Endothelial cell (in vitro differentiated cells): Measurements from ENCODE around the gene CORO6. TPM values are rescaled to one million over a fixed set of nuclear protein-coding genes. Genes with fewer than 3 reads are reported as not detected.
"Not testable (repeated sequence)": the region's sequence is repeated elsewhere in the genome, so short reads cannot be mapped to it uniquely, and the experiment has no call there.

Source experiments
- DNase-seq: peaks from one replicate; pipeline ENCODE4 v3.0.0; 2021; ENCODE audit warnings: low spot score
- H3K27ac Mint-ChIP-seq: one replicate; pipeline ENCODE4 v1.8.0; 2021; ENCODE audit warnings: mixed read lengths, inconsistent platforms; ENCODE audit not compliant: unreplicated experiment
- H3K27me3 Mint-ChIP-seq: one replicate; pipeline ENCODE4 v1.8.0; 2021; ENCODE audit warnings: mild to moderate bottlenecking, moderate library complexity, mixed read lengths, inconsistent platforms; ENCODE audit not compliant: unreplicated experiment
- H3K36me3 Mint-ChIP-seq: one replicate; pipeline ENCODE4 v1.8.0; 2021; ENCODE audit warnings: mild to moderate bottlenecking, low read depth, mixed read lengths, inconsistent platforms; ENCODE audit not compliant: unreplicated experiment
- H3K4me1 Mint-ChIP-seq: one replicate; pipeline ENCODE4 v1.8.0; 2021; ENCODE audit warnings: mild to moderate bottlenecking, mixed read lengths, inconsistent platforms; ENCODE audit not compliant: unreplicated experiment
- H3K4me3 Mint-ChIP-seq: one replicate; pipeline ENCODE4 v1.8.0; 2021; ENCODE audit warnings: mild to moderate bottlenecking, mixed read lengths, inconsistent platforms; ENCODE audit not compliant: unreplicated experiment
- H3K9me3 Mint-ChIP-seq: one replicate; pipeline ENCODE4 v1.8.0; 2021; ENCODE audit warnings: mixed read lengths, inconsistent platforms; ENCODE audit not compliant: unreplicated experiment
- CTCF ChIP-seq: fragments of 200-600 bp; sonication (generic); IDR thresholded peaks from one replicate; pipeline ENCODE4 v1.5.0; 2021; ENCODE audit warnings: antibody characterized with exemption; ENCODE audit not compliant: unreplicated experiment
- total RNA-seq: library from RNA; stranded (reverse); fragmentation: NEBNext Ultra II Directional; extraction: Animal tissue kit (Norgen Biotek cat#: 25700); gene quantifications from one replicate; pipeline ENCODE4 v1.2.1, GENCODE V29; 2021; ENCODE audit not compliant: unreplicated experiment

The CORO6 gene
- total RNA-seq, 1 donor from 2014 or later = 13.0 TPM

GRCh38 chr17:29655323-29655722, 32.6 kb upstream of the CORO6 start:
- Mint-ChIP-seq H3K36me3 (peaks cover 23% of the 10 kb centered on the region), H3K4me1 (no peaks in the 10 kb centered on the region), H3K9me3 (no peaks in the 10 kb centered on the region), H3K4me3 (no peak overlapping the region), H3K27ac (no peak overlapping the region), H3K27me3 (no peaks in the 10 kb centered on the region)
- no peak for DNase-seq
- no peak for TF ChIP-seq CTCF

- Mint-ChIP-seq H3K27me3 (no peaks in the 10 kb centered on the region), H3K9me3 (no peaks in the 10 kb centered on the region), H3K4me1 (no peaks in the 10 kb centered on the region), H3K27ac (no peak overlapping the region), H3K36me3 (peaks cover 31% of the 10 kb centered on the region), H3K4me3 (no peak overlapping the region)
- no peak for TF ChIP-seq CTCF
- DNase-seq = no peak
Measured at GRCh38 chr17:29653995-29654714, 31.4 kb upstream of the CORO6 start.

- no peaks in the 10 kb centered on the region for H3K4me1 Mint-ChIP-seq
- TF ChIP-seq CTCF = no peak
Measured at GRCh38 chr17:29652976-29653375, 30.3 kb upstream of the CORO6 start.

GRCh38 chr17:29651913-29652312, 29.2 kb upstream of the CORO6 start:
- H3K27ac Mint-ChIP-seq, H3K4me3 Mint-ChIP-seq, H3K4me1 Mint-ChIP-seq, DNase-seq, H3K27me3 Mint-ChIP-seq, H3K9me3 Mint-ChIP-seq: not testable (repeated sequence)
- peaks cover 40% of the 10 kb centered on the region for H3K36me3 Mint-ChIP-seq

More at GRCh38 chr17:29652976-29653375, 30.3 kb upstream of the CORO6 start:
- no peak overlapping the region for H3K4me3 Mint-ChIP-seq
- no peaks in the 10 kb centered on the region for H3K27me3 Mint-ChIP-seq
- H3K36me3 Mint-ChIP-seq = peaks cover 37% of the 10 kb centered on the region
- no peak for DNase-seq
- H3K9me3 Mint-ChIP-seq = no peaks in the 10 kb centered on the region
- no peak overlapping the region for H3K27ac Mint-ChIP-seq

GRCh38 chr17:29650396-29650795, 27.7 kb upstream of the CORO6 start:
- DNase-seq = no peak
- H3K4me3 Mint-ChIP-seq = no peak overlapping the region
- H3K27ac Mint-ChIP-seq = no peak overlapping the region
- TF ChIP-seq CTCF = no peak
- peaks cover 5% of the 10 kb centered on the region for H3K4me1 Mint-ChIP-seq
- peaks cover 29% of the 10 kb centered on the region for H3K36me3 Mint-ChIP-seq
- no peaks in the 10 kb centered on the region for H3K9me3 Mint-ChIP-seq
- H3K27me3 Mint-ChIP-seq = no peaks in the 10 kb centered on the region
